ENCODE measurements around the gene CFAP65.
A peak's percentile ranks its signal among the peaks of the same experiment; 100 is the strongest.

The CFAP65 gene, protein sequence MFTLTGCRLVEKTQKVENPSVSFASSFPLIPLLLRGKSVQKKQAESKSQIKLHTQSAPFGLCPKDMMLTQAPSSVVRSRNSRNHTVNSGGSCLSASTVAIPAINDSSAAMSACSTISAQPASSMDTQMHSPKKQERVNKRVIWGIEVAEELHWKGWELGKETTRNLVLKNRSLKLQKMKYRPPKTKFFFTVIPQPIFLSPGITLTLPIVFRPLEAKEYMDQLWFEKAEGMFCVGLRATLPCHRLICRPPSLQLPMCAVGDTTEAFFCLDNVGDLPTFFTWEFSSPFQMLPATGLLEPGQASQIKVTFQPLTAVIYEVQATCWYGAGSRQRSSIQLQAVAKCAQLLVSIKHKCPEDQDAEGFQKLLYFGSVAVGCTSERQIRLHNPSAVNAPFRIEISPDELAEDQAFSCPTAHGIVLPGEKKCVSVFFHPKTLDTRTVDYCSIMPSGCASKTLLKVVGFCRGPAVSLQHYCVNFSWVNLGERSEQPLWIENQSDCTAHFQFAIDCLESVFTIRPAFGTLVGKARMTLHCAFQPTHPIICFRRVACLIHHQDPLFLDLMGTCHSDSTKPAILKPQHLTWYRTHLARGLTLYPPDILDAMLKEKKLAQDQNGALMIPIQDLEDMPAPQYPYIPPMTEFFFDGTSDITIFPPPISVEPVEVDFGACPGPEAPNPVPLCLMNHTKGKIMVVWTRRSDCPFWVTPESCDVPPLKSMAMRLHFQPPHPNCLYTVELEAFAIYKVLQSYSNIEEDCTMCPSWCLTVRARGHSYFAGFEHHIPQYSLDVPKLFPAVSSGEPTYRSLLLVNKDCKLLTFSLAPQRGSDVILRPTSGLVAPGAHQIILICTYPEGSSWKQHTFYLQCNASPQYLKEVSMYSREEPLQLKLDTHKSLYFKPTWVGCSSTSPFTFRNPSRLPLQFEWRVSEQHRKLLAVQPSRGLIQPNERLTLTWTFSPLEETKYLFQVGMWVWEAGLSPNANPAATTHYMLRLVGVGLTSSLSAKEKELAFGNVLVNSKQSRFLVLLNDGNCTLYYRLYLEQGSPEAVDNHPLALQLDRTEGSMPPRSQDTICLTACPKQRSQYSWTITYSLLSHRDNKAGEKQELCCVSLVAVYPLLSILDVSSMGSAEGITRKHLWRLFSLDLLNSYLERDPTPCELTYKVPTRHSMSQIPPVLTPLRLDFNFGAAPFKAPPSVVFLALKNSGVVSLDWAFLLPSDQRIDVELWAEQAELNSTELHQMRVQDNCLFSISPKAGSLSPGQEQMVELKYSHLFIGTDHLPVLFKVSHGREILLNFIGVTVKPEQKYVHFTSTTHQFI (N-terminal part only)

DNA sequence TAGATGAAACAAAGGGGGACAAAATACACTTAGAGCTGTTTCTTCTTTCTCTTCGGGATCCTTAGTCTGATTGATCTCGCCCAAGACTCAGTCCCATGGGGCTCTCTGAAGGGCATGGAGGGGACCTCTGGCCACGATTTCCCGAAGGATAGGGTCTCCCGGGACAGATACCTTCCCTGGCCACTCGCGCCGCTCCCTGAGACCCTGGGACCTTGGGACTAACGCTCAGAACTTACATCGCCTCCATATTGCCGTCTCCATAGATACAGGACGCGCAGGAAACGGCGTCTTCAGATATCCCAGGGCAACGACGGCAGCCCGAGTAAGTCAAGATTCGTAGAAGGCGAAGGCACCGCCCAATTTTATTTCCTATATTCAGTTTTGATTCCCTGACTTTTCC lies at the start of gene CFAP65:
CFAP65 (minus strand) TSS at position 265 of the 400 bp plus-strand sequence. CDS start 2,468 bp downstream, outside the sequence.
- peak in 1 of 2 experiments; percentile 2 for DNase-seq

DNA sequence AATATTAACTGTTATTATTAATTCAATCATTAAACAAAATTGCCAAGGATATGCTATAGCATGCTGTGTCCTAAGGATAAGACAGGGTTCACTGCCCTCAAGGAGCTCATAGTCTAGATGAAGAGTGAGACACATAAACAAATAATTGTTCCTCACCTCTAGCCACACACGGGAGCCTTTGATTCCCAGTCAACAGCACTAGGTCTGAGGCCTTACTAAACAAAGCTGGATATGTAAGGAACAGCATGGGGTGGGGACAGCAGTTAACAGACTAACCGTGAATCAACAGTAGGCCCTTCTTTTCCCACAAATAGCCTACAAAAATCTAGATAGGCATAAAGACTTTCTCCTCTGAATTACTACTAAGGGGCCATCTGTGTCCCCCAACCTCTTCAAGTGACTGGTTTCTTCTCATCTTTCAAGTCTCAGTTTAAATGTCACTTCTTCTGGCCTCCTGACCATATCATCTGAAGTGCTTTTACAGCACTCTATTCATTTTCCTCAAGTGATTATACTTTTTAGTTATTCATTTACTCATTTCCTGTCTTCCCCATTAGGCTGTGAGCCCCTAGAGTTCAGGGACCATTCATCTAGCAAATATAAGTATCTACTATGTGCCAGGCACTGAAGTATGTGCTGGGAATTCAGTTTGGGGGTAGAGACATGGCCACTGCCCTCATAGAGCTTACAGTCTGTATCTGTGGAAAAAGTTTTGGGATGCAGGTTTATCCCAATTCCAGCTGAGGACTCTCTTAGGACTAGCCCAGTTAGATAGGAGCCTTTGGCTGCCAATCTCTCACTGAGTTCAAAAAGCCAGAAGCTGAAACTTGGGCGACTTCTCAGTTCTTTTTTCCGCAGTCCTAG lies 49.4 kb upstream of the CFAP65 start:
- DNase-seq = no peak

DNA sequence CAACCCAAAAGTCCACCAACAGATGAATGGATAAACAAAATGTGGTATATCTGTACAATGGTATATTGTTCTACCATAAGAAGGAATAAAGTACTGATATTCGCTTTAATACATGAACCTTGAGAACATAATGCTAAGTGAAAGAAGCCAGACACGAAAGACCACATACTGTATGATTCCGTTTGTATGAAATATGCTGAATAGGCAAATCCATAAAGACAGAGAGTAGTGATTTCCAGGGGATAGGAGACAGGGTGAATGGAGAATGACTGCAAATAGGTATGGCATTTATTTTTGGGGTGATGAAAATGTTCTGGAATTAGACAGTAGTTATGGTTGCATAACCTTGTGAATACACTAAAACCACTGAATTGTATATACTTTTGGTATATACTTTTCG lies 48.0 kb upstream of the CFAP65 start:
- no peak for DNase-seq

DNA sequence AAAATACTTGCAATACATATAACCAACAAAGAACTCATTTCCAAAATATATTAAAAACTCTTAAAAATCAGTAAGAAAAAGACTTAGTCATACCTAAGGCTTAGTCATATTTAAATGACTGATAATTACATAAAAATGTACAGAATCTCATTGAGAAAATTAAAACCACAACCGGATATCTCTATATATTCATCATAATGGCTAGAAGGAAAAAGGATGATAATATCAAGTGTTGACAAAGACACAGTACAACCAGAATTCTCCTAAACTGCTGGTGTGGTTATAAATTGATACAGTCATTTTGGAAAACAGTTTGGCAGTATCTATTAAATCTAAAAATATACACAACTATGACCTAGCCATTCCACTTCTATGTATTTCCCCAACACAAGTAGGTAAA lies 46.5 kb upstream of the CFAP65 start:
- no peak for DNase-seq

DNA sequence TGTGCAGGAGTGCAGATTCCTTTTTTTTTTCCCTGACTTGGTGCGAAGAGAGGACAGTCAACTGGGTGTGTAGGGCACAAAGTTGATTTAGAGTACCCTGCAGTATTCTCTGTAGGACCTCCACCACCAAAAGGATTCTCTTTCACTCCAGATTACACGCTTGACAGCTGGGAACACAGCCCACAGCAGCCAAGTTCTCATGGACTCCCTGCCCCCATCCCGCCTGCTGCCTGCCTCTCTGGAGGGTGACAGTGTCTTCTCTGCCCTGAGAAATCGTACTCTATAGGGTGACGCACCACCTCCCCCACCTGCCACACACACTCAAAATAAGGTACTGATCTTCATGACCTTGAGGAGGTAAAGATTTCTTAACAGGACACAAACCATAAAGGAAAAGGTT lies 46.0 kb upstream of the CFAP65 start:
- DNase-seq = no peak

DNA sequence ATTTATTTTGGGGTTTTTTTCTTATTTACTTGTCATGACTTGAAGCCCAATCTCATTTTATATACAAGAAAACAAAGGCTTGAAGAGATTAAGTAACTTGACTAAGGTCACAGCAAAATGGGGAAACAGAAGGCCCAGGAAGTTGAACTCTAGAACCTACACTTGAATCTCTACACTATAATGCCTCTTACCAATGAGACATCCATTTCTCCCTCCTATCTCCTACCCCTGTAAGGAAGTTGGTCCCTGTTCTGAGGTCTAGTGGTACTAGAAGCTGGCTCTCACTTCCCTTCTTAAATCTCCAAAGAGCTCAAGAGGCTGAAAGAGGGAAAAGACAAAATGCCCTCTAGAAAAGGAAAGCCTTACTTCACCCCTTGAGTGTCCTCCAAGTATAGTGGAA lies 44.9 kb upstream of the CFAP65 start:
- no peak for DNase-seq

DNA sequence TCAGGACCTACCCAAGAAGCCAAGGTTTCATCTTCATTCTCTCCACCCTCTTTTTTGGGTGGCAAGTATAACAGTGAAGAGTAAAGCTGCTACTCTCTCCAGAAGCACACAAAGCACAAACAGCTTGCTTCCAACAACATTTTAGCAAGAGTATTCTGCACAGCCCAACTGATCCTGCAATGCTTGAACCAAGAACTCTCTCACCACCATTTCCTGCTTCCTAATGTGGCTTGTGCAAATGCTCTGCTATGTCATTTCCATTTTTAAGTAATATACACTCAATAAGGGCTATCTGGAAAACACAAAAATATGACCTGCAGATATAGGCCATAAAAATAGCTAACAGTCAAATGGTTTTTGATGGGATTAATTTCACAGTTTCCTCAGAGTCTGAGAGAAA lies 43.5 kb upstream of the CFAP65 start:
- DNase-seq = no peak

DNA sequence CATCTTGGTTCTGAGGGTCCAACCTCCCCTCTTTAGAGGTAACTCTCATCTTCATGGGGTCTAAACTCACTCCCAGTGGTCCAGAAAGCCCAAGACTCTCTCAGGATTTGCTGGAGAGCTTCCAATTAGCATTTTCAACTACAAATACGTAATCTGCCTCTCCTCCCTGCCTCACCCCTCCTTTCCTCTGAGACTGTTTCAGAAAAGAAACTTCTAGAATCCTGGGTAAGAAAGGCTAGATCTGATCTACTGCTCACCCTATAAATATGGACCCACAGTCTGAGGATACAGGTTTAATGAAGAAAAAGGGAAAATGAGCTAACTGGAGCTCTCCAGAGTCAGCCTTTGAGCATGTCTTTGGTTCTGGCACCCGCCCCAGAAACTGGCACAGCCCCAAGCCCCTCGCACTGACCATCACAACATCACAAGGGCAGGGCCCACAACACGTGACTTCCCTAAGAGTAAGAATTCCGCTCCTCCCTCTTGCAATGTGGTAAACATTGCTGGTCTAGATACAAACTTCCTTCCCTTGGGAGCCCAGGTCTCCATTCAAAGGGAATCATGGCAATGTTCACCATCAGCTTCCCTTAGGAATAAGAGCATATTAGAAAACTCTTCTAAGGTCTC lies 41.1 kb upstream of the CFAP65 start:
- DNase-seq = no peak

DNA sequence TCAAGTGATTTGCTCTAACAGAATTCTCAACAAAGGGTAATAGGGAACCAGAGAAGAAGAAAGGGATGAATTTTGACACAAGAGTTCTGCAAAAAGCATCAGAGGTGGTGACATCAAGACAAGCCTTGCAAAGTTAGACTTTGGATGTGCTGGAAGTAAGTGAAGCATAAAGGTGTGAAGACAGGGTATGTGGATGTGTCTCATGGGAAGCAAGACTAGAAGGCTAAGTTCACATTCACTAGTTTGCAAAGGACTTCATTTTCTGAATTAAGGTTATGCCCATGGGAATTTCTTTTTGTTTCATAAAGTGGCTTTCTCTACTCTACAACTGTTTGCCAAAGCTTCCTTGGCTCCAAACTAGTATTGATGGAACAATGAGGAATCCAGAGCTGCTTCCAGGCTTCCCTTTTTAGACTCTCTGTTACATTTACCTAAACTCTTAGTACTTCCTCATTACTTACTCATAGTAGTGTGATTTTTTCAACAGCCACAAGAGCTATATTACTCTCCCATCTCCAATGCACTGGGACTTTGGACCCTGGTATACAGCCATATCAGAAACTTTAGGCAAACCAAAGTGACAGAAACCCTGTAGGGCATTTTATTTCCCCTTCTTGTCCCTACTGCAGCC lies 40.5 kb upstream of the CFAP65 start:
- DNase-seq = no peak

DNA sequence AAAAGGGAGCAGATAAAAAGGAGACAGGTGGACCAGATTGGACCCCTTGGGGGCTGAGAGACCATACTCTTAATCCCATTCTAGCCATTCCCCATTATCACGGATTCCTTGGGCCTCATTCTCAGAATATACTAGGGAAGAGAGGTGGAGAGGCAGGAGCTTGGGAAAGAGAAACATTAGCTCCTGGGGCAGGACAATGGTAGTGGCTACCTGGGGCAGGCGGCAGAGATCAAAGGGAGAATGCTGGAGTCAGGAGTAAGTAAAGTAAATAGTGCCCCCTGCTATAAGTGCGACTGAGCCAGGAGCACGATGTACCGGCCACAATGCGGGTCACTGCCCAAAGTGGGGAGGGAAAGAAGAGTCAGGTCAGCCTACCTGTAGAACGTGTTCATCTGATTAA lies 39.8 kb upstream of the CFAP65 start:
- DNase-seq = no peak

DNA sequence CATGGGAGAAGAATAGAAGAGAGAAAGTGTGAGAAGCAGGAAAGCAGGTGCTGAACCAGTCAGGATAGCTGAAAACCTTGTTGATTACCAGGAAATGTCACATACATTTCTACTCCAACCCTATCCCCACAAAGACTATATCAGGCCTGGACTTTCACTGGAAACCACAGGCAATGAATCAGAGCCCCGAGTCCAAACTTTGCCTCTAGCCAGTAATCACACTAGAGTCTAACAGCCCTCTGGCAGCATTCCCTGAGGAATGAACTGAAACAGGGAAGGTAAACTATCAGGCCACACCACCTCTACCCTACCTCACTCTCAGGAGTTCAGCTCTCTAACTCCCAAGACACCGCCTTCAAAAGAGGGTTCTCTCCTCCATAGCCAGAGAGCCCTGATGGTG lies 38.1 kb upstream of the CFAP65 start:
- DNase-seq = no peak

DNA sequence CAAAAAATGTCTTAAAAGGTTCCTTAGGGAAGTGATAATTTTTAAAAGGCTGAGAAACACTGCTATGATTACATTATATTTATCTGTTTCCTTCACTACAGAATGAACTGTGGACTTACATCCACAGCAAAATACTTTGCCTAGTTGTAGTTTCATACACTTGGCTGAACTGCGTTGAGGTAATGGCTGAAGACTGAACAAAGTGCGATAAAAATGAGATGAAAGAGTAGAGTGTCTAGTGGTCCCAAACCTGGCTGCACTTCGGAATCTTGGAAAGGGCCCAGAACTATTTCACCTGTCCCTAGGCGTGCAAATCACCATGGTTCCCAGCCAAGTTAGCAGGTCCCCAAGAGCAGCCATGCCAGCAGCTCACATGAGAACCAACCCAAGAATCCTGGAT lies 37.6 kb upstream of the CFAP65 start:
- DNase-seq = no peak

DNA sequence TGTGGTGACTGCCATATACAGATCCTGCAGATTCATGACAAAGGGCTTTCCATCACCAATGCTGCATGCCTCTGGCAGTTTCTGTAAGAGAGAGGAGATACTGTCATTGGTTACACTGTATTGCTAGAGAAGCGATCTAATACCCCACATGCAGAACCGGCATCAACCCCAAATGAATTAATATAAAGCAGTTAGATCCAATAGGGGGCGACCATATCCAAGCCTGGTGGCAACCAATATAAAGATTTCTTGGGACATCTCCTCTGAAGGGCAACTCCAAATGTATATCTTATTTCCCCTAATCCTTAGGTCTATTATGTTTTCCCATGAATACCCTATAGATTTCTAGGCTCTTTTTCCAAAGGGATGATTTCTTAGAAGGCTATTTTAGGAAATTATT lies 36.8 kb upstream of the CFAP65 start:
- DNase-seq = no peak

DNA sequence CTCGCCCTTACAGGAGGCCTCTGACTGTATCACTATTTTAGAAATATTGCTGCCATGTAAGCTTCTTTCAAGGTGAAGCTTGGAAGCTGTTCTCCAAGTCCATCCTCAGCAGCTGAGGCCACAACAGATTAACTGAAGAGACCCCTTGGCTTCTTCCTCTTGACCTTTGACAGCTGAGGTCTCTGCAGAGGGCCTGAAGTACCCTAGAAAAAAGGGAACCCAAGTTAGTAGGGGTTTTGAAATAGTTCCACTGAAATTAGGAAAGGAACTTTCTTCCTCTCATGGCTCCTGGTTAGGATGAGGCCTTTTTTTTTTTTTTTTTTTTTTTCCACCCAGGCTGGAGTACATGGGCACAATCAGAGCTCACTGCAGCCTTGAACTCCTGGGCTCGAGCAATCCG lies 34.9 kb upstream of the CFAP65 start:
- no peak for DNase-seq

DNA sequence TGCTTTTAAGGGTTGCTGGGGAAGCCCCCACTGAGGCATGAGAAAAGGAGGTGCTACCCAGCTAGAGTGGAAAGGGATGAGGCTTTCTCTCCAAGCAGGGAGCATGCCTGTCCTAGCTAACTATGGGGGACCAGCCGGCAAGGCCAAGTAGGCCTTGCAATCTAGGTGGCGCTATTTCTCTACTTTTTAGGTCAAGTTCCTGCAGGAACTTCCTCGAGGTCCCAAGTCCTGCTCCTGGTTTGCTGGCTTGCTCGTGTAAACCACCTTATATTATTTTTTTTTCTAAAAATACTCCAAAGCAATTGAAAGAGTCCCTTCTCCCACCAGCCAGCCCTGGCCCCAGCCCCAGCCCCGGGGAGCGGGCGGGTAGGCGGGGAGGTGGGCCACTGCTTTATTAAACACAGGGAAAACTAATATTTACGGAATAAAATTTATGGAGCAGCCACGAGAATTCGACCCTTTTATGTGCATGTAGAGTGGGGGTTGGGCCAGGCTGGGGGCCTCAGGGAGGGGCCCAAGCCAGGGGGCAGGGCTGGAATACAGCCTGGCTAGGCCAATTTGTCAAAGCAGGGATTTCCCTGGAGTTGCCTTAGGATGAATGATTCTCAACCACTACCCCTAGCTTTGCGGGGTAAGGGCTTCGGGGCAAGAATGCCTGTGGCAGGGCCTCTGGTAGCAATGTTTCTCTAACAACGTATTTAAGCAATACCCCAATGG lies 32.3 kb upstream of the CFAP65 start:
- DNase-seq = no peak

DNA sequence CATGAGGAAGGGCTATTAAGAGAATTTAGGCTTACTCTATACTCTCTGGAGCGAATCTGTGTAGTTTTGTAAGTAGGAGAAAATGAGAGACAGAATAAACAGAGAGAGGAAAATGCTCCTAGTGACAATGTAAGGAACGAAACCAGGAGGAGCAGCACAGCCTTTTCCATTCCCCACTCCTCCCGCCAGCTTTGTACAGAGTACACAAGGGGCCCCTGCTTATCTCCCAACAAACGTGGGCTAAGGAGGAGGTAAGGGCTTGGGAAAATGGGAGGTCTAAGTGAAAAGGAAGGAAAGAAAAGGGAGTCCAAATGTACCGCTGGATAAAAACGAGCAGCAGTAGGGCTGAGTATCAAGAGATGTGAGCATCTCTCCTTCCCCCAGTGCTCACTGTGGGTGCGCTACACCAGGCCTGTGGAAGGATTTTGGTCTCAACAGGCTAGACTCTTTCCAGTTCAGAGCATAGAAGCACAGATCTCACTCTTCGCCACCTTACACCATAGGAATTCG lies 31.5 kb upstream of the CFAP65 start:
- no peak for DNase-seq

DNA sequence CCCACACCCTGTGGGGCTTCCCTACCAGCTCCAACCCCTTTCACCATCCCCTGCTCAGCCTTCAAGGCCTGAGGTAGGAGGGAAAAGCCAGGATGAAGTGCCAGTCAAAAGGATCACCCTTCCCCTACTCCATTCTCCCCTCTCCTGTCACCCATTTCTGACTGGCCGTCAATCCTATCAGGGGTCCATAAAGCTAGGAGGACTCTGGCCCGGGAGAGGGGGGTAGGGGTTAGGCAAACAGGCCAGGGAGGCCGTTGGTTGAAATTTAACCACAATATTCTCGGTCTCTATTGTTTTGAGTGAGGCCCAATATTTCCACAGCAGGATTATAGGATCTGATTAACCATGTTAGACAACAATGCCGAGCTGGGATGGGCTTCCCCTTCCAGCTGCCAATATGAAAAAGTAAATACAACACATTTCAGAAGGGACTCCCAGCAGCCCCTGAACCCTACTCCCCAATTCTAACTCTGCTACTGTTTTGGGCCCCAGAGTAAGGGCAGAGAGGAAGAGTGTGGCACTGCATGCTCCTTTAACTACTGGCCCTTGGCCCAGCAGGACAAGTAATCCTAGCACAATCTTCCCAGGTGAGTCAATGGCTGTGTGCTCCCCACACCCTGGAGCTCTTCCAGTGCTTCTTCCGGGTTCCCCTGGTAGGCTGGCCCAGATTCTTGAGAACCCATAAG lies 30.0 kb upstream of the CFAP65 start:
- DNase-seq = no peak

DNA sequence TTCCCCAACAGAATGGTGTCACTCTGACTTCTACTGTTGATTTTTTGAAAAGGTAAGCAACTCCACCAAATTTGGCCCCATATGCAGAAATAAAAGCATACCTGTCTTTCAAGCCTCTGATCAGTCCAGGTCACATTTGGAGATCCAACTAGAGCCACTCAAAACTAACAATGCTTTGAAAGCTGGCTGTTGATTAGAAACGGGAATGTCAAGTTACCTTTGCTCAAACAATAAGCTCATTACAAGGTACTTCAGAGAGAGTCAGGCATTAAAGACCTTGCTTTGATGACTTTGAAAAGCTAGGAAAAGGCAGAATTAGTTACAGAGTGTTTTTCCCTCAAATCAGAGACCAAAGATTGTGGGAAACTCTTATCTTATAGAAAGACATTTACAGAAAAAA lies 24.2 kb upstream of the CFAP65 start:
- no peak for DNase-seq

DNA sequence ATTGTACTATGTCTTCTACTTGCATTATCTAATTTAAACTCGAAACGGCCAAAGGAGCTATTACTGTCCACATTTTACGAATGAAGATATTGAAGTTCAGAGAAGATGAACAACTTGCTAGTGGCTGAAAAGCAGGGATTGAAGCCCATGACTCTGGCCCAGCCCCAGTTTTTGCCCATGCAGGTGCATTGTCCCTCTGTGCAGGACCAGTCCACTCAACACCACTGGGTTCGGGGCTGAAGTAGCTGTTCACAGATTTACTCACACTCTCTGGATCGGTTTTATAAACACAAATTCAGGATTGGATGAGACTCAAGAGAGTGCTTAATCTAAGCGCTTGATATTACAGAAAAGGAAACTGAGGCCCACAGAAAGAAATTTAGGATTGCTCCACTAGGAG lies 20.8 kb upstream of the CFAP65 start:
- DNase-seq = no peak

Data from NCI-H187 (cell line).